Anterior cingulate cortex (tissue), 58 donors: Measurements from ENCODE around the gene PGS1.

Experiments used
- DNase-seq, 58 donors: peaks; one replicate each; lab custom pipeline; 2025; lab: John Stamatoyannopoulos, UW

The PGS1 gene

DNA sequence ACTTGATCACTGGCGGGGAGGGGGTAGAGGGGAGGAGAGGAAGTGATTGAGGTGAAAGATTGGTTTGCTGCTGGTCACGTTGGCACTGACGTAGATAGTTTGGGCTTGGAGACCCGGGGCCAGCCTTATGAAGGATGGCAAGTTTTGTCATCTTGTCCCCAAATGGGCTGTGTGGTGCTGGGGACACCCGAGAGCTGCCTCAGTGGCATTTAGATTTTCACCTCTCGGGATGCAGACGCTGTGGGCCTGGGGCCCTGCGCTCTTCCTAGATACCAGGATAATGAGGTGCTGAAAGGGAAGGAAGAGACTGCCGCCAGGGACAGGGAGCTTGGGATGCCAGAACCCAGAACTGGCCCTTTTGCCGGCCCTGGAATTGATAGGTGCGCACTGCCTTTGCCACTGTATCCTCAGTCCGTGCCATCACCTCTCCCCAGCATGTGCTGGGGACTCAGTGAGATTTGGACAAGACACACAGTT is 17.2 kb upstream of the PGS1 start:
- no peak for DNase-seq

DNA sequence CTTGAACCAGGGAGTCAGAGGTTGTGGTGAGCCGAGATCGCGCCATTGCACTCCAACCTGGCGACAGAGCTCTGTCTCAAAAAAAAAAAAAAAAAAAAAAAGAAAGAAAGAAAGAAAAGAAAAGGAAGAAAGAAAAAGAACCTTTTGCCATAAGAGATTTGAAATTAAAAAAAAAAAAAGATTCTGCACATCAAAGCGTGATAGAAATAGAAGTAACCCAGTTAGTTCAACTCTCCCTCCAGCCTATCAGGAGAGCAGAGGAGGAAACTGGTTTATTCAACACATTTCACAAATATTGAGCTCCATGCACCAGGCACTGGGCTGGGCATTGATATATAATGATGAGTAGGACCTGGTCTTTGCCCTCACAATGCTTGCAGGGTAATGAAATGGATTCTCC is 16.2 kb upstream of the PGS1 start:
- DNase-seq, result no peak

GRCh38 chr17:78362671-78363070 is 15.8 kb upstream of the PGS1 start:
- DNase-seq, result no peak

DNA sequence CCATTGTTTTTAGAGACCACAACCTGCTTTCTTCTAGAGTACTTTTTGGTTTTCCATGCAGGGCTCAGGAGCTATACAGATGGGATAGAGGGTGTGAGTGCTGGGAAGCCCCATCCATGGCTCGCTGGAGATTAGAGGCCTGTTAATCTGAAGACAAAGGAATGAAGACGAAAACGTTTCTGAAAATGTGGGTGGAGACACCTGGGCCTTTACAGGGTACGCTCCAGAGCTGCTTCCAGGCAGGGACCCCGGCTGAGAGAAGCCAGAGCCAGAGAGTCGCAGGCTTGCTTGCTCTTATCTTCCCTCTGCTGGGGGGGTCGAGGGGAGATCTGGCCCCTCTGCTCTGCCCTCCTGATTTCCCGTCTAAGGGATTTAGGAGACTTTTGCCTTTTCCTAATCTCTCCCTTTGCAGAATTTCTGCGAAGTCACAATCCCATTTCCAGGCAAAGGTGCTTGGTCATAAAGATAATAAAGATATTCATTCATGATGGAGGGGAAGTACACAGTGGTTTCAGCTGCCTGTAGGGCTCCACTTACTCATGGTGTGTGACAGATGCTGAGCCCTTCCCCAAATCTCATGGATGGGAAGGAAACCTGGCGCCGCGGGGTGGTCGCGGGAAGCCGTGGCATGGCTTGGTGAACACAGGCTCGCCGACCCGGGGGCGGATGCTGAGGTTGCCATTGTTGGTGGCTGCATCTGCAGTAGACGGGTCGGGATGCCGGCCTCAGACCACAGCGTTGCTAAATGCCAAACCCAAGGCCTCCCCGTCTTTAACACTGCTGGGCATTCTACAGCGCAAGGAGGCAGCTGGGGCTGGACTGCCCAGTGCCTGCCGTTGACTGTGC is 13.8 kb upstream of the PGS1 start:
- no peak for DNase-seq

GRCh38 chr17:78365561-78366108 is 12.8 kb upstream of the PGS1 start:
- no peak for DNase-seq

GRCh38 chr17:78366109-78366848 is 12.2 kb upstream of the PGS1 start:
- DNase-seq, result no peak

DNA sequence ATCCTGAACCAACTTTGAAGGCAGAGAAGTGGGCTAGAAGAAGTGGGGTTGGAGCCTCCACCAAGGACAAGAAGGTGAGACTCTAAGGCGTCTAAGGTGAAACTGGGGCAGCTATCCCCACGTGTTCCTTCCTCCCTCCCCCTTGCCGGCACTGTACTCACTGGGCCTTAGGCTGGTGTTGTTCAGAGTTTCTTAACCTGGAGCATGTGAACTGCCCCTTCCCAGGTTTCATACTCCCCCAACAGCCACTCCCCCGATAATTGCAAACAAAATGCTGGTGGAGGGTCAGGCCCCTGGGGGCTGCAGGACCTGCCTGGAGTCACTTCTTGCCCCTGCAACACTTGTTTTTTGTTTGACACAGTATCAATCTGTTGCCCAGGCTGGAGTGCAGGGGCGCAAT is 11.3 kb upstream of the PGS1 start:
- no peak for DNase-seq

DNA sequence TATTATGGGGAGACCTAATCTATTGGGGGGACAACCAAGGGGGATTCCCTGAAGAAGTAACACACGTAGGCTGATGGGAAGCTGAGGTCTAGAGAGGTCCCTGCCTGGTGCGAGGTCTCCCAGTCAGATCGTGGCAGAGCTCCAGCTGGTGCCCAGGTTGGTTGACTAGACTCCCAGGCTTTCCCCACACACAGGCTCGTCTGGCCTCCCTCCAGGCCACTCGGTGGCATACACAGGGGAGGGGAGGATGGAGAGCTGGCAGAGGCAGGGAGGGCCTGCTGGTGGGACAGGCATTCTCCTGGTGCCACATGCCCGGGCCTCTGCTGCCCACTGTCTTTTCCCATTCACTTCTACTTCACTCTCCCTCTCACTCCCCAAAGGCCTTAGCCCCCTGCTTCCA is 10.1 kb upstream of the PGS1 start:
- no peak for DNase-seq

- no peak for DNase-seq
These were observed 9.5 kb upstream of the PGS1 start for GRCh38 chr17:78368854-78369495.

DNA sequence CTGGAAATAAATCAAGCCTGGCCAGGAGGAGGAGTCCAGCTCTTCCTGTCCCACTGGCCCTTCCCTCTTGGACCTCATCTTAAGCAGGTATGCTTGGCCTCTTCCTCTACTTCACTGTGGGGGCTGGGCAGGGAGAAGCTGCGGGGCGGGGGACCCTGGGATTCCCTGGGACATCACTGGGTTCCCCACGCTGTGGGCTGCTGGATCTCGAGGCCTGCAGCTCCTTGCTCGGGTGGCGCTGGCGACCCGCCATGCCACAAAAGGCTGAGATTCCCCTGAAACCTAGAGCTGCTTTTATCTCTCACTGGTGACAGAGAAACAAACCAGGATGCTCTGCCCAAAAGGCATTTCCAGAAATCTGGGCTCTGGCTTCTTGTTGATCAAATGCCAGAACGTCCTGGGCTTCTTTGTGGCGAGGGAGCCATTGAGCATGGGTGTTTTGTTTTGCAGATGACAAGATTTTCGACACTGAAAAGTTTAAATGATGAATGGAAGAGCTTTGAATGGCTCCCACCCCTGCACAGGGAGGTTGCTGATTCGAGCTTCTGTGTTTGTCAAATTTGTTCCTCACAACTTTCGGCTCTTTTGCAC is 8.6 kb upstream of the PGS1 start:
- DNase-seq, result no peak

DNA sequence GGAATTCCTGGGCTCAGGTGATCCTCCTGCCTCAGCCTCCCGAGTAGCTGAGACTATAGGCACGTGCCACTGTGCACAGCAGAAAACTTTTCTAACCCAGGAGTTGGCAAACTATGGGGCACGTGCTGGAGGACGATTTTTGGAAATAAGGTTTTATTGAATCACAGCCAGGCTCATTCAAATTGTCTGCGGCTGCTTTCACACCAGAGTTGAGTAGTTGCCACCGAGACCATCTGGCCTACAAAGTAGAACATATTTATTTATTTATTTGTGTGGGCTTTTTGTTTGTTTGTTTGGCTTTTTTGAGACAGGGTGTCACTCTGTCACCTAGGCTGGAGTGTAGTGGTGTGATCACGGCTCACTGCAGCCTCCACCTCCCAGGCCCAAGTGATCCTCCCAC is 7.4 kb upstream of the PGS1 start:
- no peak for DNase-seq

- DNase-seq, result no peak
These were observed 5.6 kb upstream of the PGS1 start for GRCh38 chr17:78372841-78373240.

DNA sequence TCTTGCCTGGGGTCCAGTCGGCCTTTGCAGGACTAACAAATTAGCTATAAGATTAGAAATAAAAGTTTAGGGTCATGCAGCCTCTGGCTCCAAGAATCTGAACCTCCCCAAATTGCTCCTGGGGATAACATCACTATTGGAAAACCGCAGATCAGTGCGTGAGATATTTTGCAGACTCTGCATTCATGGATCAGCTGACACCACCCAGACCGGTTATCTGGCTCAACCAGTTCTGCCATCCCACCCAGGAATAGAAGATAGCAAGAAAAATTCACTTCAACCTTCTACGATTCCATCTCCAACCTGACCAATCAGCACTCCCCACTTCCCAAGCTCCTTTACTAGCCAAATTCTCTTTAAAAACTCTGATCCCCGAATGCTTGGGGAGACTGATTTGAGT is 4.3 kb upstream of the PGS1 start:
- DNase-seq, result no peak

GRCh38 chr17:78374631-78375274 is 3.7 kb upstream of the PGS1 start:
- DNase-seq, result no peak

- no peak for DNase-seq
These were observed 2.9 kb upstream of the PGS1 start for GRCh38 chr17:78375401-78376151.

DNA sequence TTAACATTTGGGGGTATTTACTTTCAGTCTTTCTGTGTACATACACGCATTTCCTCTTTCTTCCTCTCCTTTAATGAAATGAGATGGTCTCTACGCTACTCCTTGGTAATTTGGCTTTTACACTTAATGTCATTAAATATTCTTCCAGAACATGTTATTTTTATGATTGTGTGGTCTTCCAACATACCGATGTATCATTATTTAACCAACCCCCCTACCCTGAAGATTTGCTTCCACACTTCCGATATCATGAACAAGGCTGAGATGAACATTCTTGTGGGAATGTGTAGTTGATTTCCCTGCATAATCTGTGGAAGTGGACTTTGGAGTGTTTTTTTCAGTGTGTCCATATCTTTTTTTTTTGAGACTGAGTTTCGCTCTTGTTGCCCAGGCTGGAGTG is 2.3 kb upstream of the PGS1 start:
- no peak for DNase-seq

DNA sequence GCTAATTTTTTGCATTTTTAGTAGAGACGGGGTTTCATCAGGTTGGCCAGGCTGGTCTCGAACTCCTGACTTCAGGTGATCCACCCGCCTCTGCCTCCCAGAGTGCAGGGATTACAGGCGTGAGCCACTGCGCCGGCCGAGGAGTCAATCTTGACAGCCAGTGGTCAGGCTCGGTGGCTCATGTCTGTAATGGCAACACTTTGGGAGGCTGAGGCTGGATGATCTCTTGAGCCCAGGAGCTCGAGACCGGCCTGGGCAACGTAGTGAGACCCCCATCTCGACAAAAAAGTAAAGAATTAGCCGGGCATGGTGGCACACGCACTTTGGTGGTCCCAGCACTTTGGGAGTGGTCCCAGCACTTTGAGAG is 608 bp upstream of the PGS1 start:
- no peak for DNase-seq

- no peak for DNase-seq
These were observed 662 bp downstream of the PGS1 start for GRCh38 chr17:78379131-78379491.

DNA sequence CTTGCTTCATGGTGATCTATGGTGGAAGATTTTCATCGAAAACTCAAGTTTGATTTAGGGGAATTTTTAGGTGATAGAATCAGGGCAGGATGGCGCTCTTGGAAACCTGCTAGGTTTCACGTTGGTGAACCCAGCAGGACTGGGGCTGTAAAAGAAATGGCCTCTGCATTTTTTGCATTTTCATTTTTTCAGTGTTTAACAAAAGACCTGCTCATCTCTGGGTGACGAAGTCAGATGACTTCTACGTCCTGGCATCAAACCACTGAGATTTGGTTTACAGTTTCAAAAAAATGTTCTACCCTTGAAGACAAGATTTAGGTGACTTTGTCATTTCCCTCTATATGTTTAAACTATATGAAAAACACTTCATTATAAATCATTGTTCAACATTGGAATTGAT is 1.9 kb downstream of the PGS1 start:
- no peak for DNase-seq
